NCI-H1417 treated with DMSO at 0.1 percent for 48 hours (cell line): ENCODE results near the gene DRD3.

ENCODE experiments used
- DNase-seq: peaks from one replicate; lab custom pipeline; 2025; lab: John Stamatoyannopoulos, UW

Gene DRD3

GRCh38 chr3:114120211-114120610 lies 58.6 kb downstream of the DRD3 start:
- DNase-seq: no peak

GRCh38 chr3:114119776-114120175 lies 59.1 kb downstream of the DRD3 start:
- no peak for DNase-seq

GRCh38 chr3:114115143-114115542 lies 63.7 kb downstream of the DRD3 start:
- DNase-seq: no peak

- DNase-seq: no peak
Observed at GRCh38 chr3:114114719-114115118, 64.1 kb downstream of the DRD3 start.

GRCh38 chr3:114112696-114113095 lies 66.2 kb downstream of the DRD3 start:
- DNase-seq: no peak

- DNase-seq: no peak
Observed at GRCh38 chr3:114111060-114111770, 67.6 kb downstream of the DRD3 start.

GRCh38 chr3:114110439-114110838 lies 68.4 kb downstream of the DRD3 start:
- no peak for DNase-seq

- no peak for DNase-seq
Observed at GRCh38 chr3:114108137-114108536, 70.7 kb downstream of the DRD3 start.

GRCh38 chr3:114104414-114104813 lies 74.4 kb downstream of the DRD3 start:
- no peak for DNase-seq

- no peak for DNase-seq
Observed at GRCh38 chr3:114103858-114104257, 75.0 kb downstream of the DRD3 start.

- DNase-seq: no peak
Observed at GRCh38 chr3:114103181-114103580, 75.7 kb downstream of the DRD3 start.

- no peak for DNase-seq
Observed at GRCh38 chr3:114101101-114101500, 77.8 kb downstream of the DRD3 start.

- no peak for DNase-seq
Observed at GRCh38 chr3:114095796-114096195, 83.1 kb downstream of the DRD3 start.

GRCh38 chr3:114093596-114093995 lies 85.3 kb downstream of the DRD3 start:
- no peak for DNase-seq

GRCh38 chr3:114093016-114093380 lies 85.9 kb downstream of the DRD3 start:
- no peak for DNase-seq

GRCh38 chr3:114092151-114093015 lies 86.5 kb downstream of the DRD3 start:
- DNase-seq: no peak

- DNase-seq: no peak
Observed at GRCh38 chr3:114089675-114090074, 89.2 kb downstream of the DRD3 start.

- no peak for DNase-seq
Observed at GRCh38 chr3:114086356-114086755, 92.5 kb downstream of the DRD3 start.

- no peak for DNase-seq
Observed at GRCh38 chr3:114083112-114083511, 95.7 kb downstream of the DRD3 start.

GRCh38 chr3:114081037-114081436 lies 97.8 kb downstream of the DRD3 start:
- no peak for DNase-seq

GRCh38 chr3:114080201-114080600 lies 98.7 kb downstream of the DRD3 start:
- no peak for DNase-seq

- no peak for DNase-seq
Observed at GRCh38 chr3:114079761-114080160, 99.1 kb downstream of the DRD3 start.

- no peak for DNase-seq
Observed at GRCh38 chr3:114078126-114078525, 100.7 kb downstream of the DRD3 start.
